Measurements from ENCODE around the gene ABCA4.
"Not testable (repeated sequence)": the region's sequence is repeated elsewhere in the genome, so short reads cannot be mapped to it uniquely, and the experiment has no call there.

Gene ABCA4

GRCh38 chr1:94004924-94005323 lies 116.0 kb downstream of the ABCA4 start:
- no peak for DNase-seq (ENCODE audit: low read depth)

DNA sequence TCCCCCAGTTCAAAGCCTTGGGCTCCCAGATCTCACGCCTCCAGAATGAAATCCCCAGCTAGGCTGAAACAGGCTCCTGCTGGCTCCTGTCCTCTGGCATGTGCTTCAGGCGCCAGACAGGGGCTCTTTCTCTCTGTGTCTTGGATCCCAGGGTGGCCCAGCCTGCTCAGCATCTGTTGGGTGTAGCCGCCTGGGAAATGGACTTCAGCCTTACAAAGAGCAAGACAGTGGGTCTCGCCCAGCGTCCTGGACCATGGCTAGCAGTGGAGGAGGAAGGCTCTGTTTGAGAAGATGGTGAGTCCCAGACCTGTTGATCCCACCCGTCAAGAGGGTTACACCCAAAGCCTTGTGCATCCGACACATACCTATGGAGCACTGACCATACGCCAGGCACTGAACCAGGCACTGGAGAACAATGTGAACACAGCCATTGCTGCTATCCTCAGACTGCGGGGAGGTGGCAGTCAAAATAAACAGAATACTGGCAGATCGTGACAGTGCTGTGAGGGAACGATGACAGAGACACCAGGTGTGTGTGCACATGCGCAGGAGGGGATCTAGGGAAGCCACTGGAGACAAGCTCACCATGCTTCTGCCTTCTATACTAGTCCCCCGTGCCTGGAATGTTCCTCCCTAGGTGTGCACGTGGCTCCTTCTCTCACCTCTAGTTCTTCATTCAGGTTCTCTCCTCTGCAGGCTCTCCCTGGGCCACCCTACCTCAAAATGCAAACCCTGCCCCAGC lies 118.7 kb downstream of the ABCA4 start:
- DNase-seq (ENCODE audit: low read depth) = no peak

DNA sequence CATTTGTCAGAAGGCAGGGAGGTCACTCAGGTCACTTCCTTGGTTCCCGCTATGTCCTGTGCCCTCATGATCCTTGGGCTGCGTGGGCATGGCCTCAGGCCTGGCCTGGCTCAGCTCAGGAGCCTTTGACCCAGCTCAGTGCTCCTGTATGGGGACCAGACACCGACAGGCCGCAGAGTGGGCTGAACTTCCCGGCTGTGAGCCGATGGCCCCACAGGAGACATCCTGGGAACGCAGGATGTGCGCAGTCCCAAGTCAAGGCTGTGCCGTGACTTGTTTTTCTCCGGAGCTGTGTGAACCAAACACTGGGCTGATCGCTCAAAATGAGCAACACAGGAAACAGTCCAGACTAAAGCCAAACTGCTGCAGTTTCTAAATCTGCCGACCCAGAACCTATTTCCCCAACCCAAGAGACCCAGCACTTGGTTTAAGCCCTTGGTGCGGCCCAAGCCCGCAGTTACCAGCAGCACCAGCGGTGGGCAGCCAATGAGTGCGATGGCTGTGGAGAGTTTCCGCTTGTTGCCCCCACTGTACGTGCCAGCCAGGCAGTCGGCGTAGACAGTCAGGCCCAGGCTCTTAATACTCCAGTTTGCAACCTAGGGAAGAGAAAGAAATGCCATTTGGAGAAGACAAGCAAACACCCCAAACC lies 119.4 kb downstream of the ABCA4 start:
- no peak for DNase-seq (ENCODE audit: low read depth)

DNA sequence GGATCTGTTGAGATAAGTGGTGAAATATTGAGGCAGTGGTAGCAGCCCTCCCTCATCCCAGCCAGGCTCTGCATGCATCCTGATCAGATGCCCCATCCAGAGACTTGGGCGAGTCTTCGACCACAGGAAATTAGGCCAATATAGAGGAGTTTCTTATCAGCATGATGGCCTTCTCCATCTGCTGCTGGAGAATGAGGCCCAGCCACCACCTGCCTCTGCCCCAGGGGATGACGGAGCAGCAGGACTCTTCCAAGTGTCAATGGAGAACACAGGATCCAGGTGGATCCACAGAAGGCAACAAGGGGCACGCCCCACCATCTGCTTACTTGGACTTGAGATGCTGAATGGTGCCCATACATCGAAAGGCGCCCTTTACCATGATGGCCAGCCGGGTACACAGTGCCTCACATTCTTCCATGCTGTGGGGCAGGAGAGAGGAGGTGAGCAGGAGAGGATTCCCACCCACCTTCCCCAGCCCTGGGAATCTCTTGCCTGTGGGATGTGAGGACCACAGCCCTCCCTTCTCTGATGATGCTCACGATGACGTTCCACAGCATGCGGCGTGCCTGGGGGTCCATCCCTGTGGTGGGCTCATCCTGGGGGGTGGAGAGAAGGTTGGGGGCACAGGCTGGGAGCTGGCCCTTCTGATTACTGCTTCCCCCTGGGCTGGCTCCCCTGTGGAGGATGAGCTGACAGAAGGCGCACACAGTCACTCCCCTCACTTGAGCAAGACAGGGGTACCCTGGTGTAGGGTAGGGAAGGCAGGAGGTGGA lies 120.3 kb downstream of the ABCA4 start:
- no peak for DNase-seq (ENCODE audit: low read depth)

DNA sequence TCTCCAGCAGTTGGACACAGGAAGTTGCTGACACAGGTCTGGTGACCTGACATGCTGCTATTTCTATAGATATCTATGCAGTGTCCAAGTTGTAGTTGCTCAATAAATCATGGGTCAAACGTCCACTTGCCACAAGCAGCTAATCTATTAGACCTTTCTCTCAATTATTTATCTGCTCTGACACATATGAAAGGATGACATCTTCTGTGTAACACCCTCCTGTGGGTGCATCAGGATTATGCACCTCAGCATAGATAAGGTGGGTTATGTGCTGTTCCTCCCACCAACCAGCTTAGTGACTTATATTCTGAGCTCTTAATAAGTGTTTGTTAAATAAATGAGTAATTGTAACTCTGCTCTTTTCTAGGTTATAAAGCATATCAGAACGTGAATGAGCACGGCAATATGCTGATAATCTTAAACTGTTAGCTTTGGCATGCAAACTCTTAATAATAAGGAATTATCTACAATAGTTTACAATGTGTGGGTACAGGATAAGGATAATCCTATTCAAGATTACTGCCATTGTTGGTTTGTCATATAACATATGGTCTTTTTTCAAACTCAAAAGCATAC lies 121.0 kb downstream of the ABCA4 start:
- no peak for DNase-seq (ENCODE audit: low read depth)

GRCh38 chr1:93998532-93998931 lies 122.4 kb downstream of the ABCA4 start:
- DNase-seq (ENCODE audit: low read depth) = not testable (repeated sequence)

DNA sequence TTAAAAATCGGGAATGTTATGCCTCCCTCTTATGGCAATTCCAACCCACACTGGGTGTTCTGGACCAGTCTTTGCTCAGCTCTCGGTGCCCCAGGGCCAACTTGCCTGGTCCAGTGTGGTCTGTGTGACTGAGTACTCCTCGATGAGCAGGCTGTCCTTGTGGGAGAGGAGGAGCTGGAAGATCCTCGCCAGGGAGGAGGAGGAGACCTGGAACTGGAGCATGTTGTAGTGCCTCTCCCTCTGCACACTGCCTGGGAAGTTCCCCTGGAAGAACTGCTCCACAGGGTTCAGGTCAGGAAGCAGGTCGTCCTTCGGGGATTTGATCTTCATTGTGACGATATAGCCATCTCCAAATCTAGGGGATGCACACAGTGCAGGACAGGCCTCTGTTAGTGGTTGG lies 123.2 kb downstream of the ABCA4 start:
- no peak for DNase-seq (ENCODE audit: low read depth)

- no peak for DNase-seq (ENCODE audit: low read depth)
Observed at GRCh38 chr1:93995837-93996536, 125.0 kb downstream of the ABCA4 start.

DNA sequence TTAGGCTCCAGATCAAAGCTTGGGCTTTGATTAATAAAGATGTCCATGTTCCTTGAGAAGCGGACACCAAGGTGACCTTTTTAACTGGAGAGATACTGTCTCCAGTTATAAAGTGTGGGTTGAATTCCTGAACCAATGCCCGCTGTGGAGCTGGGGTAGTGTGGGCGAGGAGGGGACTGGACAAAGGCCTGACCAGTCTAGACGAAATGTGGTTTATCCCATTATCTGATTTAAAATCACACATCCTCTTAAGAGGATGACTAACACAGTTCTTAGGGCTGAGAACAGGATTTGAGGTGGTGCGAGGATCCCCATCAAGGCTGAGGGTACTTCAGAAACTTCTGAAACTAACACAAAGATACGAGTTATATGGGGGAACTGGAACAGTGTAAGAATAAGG lies 127.2 kb downstream of the ABCA4 start:
- no peak for DNase-seq (ENCODE audit: low read depth)

DNA sequence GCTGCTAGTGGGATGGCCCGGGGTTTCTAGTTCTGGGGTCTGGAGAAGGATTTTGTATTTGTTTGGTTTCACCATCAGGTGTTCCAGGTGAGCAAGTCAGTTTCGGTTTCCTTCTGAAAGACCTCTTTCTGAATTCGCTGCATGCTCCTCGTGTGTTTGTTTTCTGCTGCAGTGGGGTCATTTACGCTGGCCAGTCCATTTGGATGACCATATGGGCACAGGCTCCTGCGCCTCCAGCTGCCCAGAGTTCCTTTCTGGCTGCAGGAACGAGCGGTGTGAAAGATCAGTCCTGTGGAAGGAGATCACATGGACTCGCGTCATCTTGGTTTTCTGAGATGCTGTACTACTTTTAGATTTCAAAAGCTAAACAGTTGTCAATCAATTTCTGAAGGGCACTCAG lies 128.0 kb downstream of the ABCA4 start:
- DNase-seq (ENCODE audit: low read depth) = no peak

DNA sequence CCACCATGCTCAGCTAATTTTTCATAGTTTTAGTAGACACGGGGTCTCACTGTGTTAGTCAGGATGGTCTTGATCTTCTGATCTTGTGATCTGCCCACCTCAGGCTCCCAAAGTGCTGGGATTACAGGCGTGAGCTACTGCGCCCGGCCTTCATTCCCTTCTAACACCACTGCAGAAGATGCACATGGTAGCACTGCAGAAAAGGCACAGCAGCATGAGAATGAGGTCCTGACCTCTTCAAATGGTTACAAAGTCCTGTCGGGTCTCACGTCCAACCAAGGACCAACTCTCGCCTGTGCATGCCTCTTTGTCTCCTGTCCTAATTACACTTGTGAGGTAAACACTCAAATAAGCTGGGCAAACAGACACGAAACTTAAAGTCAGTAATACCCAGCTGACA lies 128.8 kb downstream of the ABCA4 start:
- DNase-seq (ENCODE audit: low read depth) = no peak

DNA sequence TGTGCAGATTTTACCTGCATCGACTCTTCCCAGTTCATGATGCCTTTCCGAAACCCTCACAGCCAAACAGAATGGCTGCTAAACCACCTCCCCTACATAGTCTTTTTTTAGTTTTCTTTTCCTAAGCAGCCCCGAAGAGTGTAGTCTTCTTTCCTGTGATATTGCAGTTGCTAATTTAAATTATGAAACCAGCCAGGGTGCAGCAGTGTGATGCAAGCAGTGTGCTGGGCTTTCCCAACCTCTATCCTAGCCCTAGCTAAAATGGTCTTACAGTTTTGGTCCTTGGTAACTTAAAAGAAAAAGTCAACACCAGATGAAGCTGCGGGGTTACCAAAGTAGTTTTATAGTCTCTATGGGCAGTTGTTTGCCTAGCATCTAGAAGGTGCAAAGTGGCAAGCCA lies 129.7 kb downstream of the ABCA4 start:
- DNase-seq (ENCODE audit: low read depth) = no peak

- DNase-seq (ENCODE audit: low read depth) = not testable (repeated sequence)
Observed at GRCh38 chr1:93990477-93990876, 130.5 kb downstream of the ABCA4 start.

DNA sequence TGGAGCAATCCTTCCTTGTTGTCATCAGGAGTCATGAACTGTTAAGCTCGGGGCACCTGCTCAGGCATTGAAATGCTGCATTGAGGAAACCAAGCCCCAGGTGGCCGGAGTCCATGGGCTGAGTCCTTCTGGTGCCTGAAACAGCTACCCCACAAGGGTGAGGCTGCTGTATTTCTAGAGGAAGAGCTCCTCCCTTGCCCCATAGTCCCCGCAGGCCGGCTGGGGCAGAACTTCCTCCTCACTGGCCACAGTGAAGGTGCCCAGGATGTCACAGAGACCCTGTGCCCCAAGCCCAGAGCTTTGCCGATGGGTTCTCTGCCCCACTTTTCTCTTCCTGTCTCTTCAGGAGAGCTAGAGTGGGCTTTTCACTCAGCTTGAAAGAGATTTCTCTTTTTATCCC lies 130.9 kb downstream of the ABCA4 start:
- DNase-seq (ENCODE audit: low read depth) = no peak

- no peak for DNase-seq (ENCODE audit: low read depth)
Observed at GRCh38 chr1:93989601-93990000, 131.3 kb downstream of the ABCA4 start.

GRCh38 chr1:93988634-93989350 lies 132.2 kb downstream of the ABCA4 start:
- no peak for DNase-seq (ENCODE audit: low read depth)

DNA sequence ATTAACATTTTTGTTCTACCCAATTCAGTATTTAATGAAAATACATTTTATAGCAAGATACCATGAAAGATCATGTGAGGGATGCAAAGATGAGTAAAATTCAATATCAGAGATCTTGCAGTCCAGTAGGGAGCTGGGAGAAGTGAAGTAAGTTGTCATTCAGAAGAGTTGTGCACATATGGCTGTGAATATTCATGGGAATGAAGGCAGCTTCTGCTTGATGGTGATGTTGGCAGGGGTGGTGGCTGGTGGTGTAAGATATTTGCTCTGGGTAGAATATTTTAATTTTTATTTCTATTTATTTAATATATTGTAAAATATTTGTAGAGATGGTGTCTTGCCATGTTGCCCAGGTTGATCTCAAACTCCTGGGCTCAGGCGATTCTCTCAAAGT lies 139.7 kb downstream of the ABCA4 start:
- no peak for DNase-seq (ENCODE audit: low read depth)

- no peak for DNase-seq (ENCODE audit: low read depth)
Observed at GRCh38 chr1:93980320-93981273, 140.4 kb downstream of the ABCA4 start.

GRCh38 chr1:93979718-93980319 lies 141.1 kb downstream of the ABCA4 start:
- no peak for DNase-seq (ENCODE audit: low read depth)
